NCI-H524 (cell line): ENCODE results near the gene FRMD3.

ENCODE experiments used
- DNase-seq, 2 experiments: peaks; one replicate each; lab custom pipeline; 2025; lab: John Stamatoyannopoulos, UW

FRMD3 gene

GRCh38 chr9:83283528-83283927 lies 254.7 kb downstream of the FRMD3 start:
- no peak for DNase-seq

DNA sequence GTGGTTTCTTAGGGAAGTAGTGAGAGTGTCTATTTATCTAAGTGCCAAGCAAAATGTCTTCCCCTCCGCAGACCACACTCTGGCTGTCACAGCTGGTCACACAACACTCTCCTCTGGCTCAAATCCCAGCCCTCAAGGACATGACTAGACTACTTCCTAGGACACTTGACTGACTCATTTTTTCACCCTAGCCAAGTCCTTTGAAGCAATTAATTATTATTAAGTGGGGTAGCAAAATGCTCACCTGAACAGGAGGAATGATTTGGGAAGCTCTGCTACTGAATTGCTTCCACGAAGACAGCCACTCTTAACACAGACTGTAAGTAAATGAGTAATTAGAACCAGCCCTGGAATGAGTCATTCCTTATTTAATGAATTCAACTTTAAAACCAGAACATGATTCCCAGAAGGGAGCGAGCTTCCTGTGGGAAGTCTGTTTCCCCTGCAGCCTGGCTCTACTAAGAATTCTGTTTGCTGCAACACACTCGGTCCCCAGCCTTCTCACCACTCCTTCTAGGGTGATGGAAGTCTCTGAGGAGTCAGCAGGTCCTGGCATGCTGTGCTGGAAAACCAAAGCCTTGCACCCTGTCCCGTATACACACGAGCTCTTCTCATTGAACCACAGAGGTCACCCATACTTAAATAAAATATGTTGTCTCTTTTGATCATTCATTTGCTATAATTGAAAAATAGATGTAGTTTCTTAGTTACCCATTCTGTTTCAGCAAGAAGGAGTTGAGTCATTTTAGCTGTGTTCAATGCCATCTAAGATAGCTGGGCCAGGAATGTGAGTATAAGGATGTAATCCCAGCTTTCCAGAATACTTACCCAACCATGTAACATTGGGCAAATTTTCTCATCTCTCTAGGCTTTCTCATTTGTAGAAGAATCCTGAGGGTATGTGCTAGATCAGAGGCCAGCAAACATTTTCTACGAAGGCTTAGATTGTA lies 256.6 kb downstream of the FRMD3 start:
- DNase-seq: peak; percentile 53 to 67

DNA sequence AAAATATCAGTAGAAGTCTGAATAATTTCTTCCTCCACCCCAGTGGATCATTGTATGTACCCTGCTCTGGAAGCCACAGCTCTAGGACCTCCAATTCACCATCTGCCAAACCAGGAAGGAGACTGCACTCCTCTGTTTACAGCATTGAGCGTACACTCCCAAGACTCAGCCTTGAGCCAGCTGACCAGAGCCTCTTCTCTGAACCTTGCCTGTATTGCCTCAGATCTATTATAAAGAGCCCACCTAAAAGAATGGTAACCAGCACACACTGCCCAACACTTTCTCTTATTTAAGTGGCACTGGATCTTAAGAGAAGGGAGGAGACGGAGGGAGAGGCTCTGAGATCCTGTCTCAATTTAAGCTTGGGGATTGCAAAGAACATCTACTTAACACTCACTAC lies 257.4 kb downstream of the FRMD3 start:
- no peak for DNase-seq

DNA sequence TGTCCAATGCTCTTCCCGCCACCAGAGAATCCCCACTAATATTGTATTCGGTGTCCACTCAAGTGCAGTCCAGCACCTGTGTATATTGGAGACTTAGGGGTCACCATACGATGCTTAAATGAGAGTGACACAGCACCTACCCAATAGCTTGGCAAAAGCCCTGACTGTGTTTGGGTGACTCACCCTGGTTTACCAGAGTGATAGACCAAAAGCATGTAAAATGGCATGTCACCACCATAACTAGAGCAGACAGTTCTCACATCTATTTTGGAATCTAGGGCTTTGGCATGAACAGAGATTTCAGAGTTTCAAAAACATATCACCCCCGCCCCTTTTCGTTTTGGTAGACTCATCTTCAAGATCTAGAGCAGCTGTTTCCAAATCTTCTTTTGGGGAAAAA lies 257.9 kb downstream of the FRMD3 start:
- DNase-seq: no peak

DNA sequence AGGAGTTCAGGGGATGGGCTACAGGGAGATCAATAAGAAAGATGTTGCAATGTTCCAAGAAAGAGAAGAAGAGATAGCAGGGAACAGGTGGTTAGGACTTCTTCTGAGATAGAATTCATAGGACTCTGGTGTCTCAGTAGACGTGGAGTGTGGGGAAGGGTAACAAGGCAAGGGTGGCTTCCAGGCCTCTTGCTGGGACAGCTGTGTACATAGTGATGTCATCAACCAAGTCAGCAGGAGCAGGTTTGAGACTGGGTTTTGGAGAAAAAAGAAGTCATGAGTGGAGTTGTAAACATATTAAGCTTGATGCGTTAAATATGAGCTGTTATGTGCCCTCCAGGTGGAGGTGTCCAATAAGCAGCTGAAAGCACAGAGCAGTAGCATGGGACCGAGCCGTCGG lies 263.4 kb downstream of the FRMD3 start:
- DNase-seq: no peak

DNA sequence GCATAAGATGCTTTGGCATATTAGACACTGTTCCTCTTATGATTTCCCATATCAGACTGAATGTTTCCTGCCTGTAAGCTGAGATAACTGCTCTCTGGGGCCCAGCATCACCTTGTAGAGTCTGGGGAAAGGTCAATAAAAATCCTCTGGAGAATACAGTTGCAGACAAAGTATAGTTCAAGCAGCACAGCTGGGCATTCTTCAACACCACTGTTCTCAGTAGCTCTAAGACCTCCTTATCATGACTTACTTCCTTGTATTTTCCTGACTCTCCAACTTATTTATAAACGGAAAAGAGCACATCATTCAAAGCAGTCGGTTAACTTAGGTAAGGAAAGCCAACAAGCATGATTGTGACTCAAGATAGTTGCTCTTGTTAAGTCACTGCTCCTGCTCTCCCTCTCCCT lies 266.5 kb downstream of the FRMD3 start:
- no peak for DNase-seq

DNA sequence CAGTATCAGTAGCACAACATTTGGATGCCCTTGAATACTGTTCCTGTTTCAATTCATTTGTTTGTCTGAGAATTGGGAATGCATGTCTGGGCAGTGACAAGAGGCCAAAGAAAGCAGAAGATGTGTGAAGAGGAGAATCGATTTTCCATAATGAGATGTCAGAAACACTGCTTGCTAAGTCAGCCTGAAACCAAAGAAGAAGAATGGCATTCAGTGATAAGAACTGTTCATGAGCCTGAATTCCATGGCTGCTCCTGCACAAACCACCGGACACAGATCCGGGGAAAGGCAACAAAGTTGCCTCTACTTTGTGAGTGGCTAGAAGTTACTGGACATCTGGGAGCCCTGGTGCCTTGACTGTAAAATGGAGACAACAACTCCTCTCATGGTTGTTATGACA lies 268.1 kb downstream of the FRMD3 start:
- DNase-seq: no peak

DNA sequence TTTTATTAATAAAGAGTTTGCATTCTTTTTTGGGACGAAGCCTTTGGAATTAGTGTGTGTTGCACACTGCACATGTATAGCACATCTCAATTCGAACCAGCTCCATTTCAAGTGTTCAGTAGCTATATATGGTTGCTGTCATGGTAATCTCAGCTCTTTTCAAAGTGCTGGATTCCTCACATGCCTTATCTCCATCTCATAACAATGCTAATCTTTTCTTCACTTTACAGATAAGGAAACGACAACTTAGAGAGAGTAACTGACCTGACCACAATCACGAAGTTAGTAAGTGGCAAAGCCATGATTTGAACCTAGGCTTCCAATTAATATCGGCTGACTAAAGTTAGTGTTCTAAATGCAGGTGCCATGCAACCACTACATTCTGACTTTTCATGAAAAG lies 270.5 kb downstream of the FRMD3 start:
- DNase-seq: no peak

GRCh38 chr9:83266666-83267496 lies 271.3 kb downstream of the FRMD3 start:
- no peak for DNase-seq

DNA sequence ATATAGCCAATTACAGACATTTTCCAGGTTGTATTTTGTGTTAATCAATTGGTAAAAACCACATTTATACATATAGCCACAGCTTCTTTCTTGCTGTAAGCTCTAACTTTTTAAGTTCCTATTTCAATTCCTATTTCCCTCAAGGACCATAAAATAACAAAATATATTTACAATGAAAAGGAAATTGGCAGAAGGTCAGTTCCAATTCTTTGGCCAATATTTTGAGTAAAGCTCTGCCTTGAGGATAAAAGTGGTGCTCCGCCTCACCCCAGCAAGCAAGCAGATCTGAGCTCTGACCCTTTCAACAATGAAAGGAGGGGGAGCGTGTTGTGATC lies 271.9 kb downstream of the FRMD3 start:
- DNase-seq: no peak

- no peak for DNase-seq
These were observed 273.9 kb downstream of the FRMD3 start for GRCh38 chr9:83264315-83264714.

DNA sequence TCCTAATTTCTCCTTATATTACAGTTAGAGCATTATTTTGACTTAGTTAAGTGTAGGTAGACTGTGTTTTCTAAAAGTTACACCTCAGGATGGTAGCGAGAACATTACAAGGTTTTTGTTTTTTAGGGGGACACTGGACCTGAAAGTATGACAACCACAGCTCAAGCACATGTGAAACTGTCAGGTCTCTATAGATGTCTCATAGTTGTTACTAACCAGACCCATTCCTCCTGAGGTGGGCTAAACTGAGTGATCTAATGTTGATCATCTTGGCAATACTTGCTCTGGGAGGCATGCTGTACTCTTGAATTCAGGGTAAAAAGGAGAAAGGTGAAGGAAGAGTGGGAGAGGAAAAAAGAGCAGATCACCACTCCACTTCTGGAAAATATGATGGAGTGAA lies 278.6 kb downstream of the FRMD3 start:
- DNase-seq: no peak

DNA sequence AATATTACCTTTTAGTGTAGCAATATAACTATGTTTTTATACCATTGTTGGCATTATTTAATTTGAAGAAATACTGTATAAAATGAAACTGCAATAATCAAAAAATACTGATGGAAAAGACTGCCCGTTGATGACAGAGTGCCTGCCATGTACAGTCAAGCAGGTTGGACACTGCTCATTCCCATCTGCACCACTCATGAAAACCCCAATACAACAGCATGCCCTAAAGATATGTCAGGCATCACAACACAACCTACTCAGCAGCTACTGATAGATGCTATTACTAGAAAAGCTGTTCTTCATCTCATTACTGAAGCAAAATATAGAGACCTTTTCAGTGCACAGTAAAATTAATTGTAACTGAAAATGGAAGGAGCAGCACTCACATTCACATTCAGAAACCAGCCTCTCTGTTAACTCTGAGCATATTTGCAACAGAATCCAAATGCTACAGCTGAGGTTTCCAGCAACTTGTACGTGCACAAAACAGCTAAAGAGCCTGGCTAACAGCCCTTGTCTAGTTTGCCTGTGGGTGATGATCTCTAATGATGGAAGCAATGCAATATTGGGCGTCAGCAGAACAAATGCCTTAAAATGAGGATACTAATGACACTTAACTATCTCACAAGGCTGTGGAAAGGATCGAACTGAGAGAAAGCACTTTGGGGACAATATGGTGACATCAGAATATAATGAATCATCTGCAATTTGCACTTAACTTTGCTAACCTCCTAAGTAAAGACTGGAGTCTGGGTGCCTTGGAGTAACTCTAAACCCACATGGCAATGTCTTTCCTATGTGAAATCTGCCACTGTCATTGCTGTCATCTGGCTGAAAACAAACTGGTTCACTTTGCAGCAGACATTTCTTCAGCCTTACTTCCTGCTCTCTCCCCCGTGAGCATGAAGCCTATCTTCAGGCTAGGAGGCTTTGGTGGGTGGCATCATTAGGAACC lies 280.0 kb downstream of the FRMD3 start:
- DNase-seq: no peak

DNA sequence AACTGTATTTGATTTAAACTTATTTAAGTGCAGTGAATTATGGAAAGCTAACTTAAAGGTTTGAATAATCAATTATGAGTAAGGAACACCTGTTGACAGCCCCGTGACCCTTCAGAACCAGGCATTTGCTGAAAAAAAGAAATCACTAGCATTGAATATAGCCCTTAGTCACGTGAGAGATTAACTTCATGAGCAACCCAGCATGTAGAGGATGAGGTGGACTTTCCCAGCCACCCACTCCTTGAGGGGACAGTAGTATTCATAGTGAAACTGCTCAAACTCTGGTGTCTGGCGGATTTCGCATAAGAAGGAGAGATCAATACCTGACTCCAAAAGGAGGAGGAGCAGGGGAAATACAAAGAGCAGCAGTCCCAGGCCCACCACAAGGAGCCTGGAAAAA lies 290.5 kb downstream of the FRMD3 start:
- no peak for DNase-seq

DNA sequence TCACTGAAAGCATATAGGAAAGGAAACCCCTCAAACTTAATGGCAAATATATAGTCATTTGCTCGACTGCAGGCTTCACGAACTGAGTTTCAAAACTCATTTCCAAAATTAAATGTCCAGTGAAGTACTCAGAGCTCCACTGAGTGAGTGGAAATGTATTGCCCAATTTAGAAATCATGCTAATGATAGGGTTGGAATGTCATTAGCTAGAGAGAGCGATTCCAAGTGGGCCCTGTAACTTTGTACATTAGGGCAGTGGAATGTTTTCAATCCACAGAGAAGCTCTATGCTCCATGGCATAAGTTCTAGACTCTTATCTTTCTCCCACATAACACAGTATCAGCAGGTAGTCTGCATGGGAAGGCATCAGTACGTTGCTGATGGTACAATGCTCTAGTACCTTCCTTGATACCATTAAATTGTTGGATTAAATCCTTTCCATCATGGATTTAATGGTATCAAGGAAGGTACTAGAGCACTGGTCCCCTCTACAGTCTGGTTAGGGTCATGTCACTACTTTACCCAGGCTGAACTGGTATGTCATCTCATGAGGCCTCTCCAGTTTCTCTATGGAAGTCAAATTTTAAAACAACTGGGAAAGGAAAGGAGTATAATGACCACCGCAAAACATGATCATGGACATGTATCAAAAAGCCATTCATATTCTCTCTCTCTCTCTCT lies 292.1 kb downstream of the FRMD3 start:
- DNase-seq: no peak

DNA sequence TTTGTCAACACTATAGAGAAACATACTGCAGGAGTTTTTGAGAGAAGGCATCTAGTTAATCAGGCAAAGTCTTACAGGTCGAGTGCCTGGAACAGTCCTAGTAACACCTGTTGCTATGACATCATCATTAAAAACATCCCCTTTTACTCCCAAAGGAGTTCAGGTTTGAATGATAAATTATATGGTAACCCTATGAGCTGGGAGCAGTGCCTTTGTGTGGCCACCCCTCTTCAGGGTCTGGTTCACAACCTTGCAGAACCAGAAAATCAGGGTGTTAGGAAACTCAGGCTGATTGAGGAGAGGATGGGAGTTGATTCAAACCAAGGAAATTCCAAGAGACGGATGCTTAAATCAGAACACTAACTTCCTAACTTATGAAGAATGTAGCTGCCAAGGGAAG lies 296.1 kb downstream of the FRMD3 start:
- DNase-seq: no peak

DNA sequence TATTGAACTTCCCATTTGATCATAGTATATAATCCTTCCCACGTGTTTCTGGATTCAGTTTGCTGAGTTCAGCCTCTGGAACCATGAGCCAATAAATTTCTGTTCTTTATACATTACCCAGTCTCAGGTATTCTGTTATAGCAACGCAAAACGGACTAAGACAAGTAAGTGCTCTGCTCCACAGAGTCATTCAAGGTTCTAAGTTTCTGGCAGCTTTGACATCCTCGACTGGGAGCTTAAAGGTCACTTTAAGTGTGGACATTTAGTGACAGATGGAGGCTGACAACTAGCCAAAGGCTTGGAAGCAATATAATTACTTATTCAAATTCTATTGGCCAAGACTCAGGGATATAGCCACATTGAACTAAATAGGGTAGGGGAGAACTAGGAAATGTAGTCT lies 297.5 kb downstream of the FRMD3 start:
- DNase-seq: peak; percentile 41 to 59

DNA sequence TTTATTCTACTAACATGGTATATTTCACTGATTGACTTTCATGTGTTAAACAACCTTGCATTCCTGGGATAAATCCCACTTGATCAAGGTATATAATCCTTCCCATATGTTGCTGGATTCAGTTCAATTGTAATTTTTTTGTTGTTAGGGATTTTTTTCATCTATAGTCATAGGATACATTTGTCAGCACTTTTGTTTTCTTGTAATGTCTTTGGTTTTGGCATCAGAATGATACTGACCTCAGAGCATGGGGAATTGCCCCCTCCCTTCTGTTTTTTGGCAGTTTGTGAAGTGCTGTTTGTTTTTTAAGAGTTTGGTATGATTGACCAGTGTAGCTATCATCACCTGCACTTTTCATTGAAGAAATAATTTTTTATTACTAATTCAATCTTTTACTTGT lies 298.5 kb downstream of the FRMD3 start:
- DNase-seq: peak; percentile 35 to 74

DNA sequence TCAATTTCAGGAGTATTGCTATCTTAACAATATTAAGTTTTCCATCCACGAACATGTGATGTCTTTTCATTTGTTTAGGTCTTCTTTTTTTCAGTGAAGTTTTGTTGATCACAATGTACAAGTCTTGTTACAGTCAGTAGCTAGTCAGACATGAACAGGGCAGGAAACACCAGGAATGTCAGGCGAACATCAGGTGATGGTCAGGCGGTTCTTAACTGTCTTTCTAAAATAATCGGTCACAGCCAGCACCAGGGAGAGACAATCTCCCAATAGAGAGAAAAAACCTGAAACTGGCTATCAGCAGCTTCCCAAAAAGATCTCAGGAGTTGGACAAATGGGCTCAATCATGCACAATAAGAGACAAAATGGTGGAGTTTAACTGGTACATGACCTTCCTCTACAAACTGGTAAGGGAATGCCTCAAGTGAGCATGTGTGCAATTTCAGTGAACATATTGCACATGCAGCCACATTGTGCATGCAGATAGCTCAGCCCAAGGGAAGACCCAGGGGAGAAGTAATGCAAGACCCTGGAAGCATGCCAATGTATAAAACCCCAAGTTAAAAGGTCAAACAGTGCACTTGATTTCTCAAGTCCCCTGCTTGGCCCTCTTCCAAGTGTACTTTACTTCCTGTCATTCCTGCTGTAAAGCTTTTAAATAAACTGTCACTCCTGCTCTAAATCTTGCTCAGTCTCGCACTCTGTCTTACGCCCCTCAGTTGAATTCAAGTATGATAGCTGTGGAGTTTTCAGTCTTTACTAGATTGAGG lies 299.1 kb downstream of the FRMD3 start:
- peak; percentile 57 to 83 for DNase-seq

- DNase-seq: no peak
These were observed 302.0 kb downstream of the FRMD3 start for GRCh38 chr9:83236029-83236696.
